Fibroblast of lung (primary cell): Measurements from ENCODE around the gene ALKBH8. TPM values are rescaled to one million over a fixed set of nuclear protein-coding genes. Genes with fewer than 3 reads are reported as not detected.

Experiments
- DNase-seq, 2 donors: peaks; one replicate each; pipeline versions ENCODE4 v3.0.0 to v3.0.0-alpha.2; 2010; ENCODE audit warnings: low read depth in 2 of 2
- H2AFZ ChIP-seq: 2 replicates; pipeline ENCODE4 v1.5.1; 2012; ENCODE audit warnings: low read length, control low read depth, inconsistent platforms
- H3K27ac ChIP-seq: 2 replicates; pipeline ENCODE4 v1.5.1; 2011; ENCODE audit warnings: low read length, control low read depth; ENCODE audit not compliant: insufficient read depth
- H3K27me3 ChIP-seq: 2 replicates; pipeline ENCODE4 v1.5.1; 2011; ENCODE audit warnings: mild to moderate bottlenecking, low read length; ENCODE audit not compliant: control insufficient read depth, insufficient read depth
- H3K36me3 ChIP-seq: 2 replicates; pipeline ENCODE4 v1.5.1; 2011; ENCODE audit warnings: low read length; ENCODE audit not compliant: control insufficient read depth, insufficient read depth
- H3K4me1 ChIP-seq: 2 replicates; pipeline ENCODE4 v1.5.1; 2011; ENCODE audit warnings: low read length; ENCODE audit not compliant: control insufficient read depth, insufficient read depth; ENCODE audit errors: extremely low read depth
- H3K4me2 ChIP-seq: 2 replicates; pipeline ENCODE4 v1.5.1; 2011; ENCODE audit warnings: low read length, control low read depth; ENCODE audit not compliant: insufficient read depth; ENCODE audit errors: extremely low read depth
- H3K4me3 ChIP-seq, 4 experiments: fragments of 200-600 bp in 1 of 4; sonication (generic) in 1 of 4; replicated peaks in 1 of 4; 2 replicates each; pipeline ENCODE4 v1.5.1; 2011 to 2016; ENCODE audit warnings: low read length in 4 of 4, low read depth in 3 of 4, mild to moderate bottlenecking in 3 of 4, control low read depth in 2 of 4, inconsistent platforms in 1 of 4, mixed read lengths in 1 of 4; ENCODE audit not compliant: insufficient read depth in 1 of 4; ENCODE audit errors: control extremely low read depth in 1 of 4
- H3K79me2 ChIP-seq: 2 replicates; pipeline ENCODE4 v1.5.1; 2012; ENCODE audit warnings: mild to moderate bottlenecking, low read length, inconsistent platforms; ENCODE audit not compliant: control insufficient read depth, insufficient read depth
- H3K9ac ChIP-seq: 2 replicates; pipeline ENCODE4 v1.5.1; 2011; ENCODE audit warnings: mild to moderate bottlenecking, low read length, control low read depth; ENCODE audit not compliant: insufficient read depth
- H3K9me3 ChIP-seq: 2 replicates; pipeline ENCODE4 v1.5.1; 2012; ENCODE audit warnings: low read depth, low read length; ENCODE audit not compliant: control insufficient read depth, insufficient read depth
- H4K20me1 ChIP-seq: 2 replicates; pipeline ENCODE4 v1.5.1; 2011; ENCODE audit warnings: low read length; ENCODE audit not compliant: control insufficient read depth, insufficient read depth; ENCODE audit errors: extremely low read depth
- CTCF ChIP-seq, 2 donors: IDR thresholded peaks in 1 of 2; conservative IDR thresholded peaks in 1 of 2; 1 replicate in 1 of 2; 2 replicates in 1 of 2; pipeline ENCODE4 v1.5.1; 2011 to 2012; ENCODE audit warnings: low read length in 2 of 2, control low read depth in 1 of 2, inconsistent platforms in 1 of 2, low read depth in 1 of 2, mild to moderate bottlenecking in 1 of 2
- EZH2 ChIP-seq: IDR thresholded peaks from 2 replicates; pipeline ENCODE4 v1.5.1; 2012; ENCODE audit warnings: low read length, control low read depth, mild to moderate bottlenecking; ENCODE audit errors: missing control alignments
- polyA plus RNA-seq, 2 donors: library from polyadenylated mRNA; depleted of rRNA in 1 of 2; stranded (reverse) in 1 of 2; unstranded in 1 of 2; fragments of >200 nt; gene quantifications; 2 replicates each; pipeline ENCODE4 v1.2.1, GENCODE V29; 2011 to 2012; ENCODE audit warnings: missing spikeins in 1 of 2
- total RNA-seq: library from RNA; depleted of rRNA; stranded (reverse); fragments of >200 nt; gene quantifications from 2 replicates; pipeline ENCODE4 v1.2.1, GENCODE V29; 2014

ALKBH8 gene
- total and polyA plus RNA-seq, 2 donors (not counting 1 experiment from before 2014, with no cell fraction given), result 8.6 to 11.7 TPM

GRCh38 chr11:107549253-107549953 is 16.1 kb downstream of the ALKBH8 start:
- Histone ChIP-seq H3K27ac (no peak overlapping the region), H3K9me3 (no peaks in the 10 kb centered on the region), H3K4me2 (no peak overlapping the region), H3K27me3 (no peaks in the 10 kb centered on the region), H4K20me1 (no peaks in the 10 kb centered on the region), H3K36me3 (no peaks in the 10 kb centered on the region), H2AFZ (no peak overlapping the region), H3K9ac (no peak overlapping the region), H3K4me1 (no peaks in the 10 kb centered on the region), H3K79me2 (no peaks in the 10 kb centered on the region), H3K4me3 (no peak overlapping the region)
- peak; percentile 82 to 86 for TF ChIP-seq CTCF (conservative IDR thresholded peaks at IDR 0.05 in 1 of 2, IDR thresholded peaks at IDR 0.05 in 1 of 2; ENCODE audit: low read depth in 1 of 2, low read length in 2 of 2)
- TF ChIP-seq EZH2, result no peak
- DNase-seq, result peak in 1 of 2 donors; percentile 60

GRCh38 chr11:107547961-107548360 is 17.6 kb downstream of the ALKBH8 start:
- Histone ChIP-seq H3K9me3 (no peaks in the 10 kb centered on the region), H2AFZ (no peak overlapping the region), H3K79me2 (no peaks in the 10 kb centered on the region), H3K36me3 (no peaks in the 10 kb centered on the region), H3K4me3 (no peak overlapping the region), H4K20me1 (no peaks in the 10 kb centered on the region), H3K27ac (no peak overlapping the region), H3K9ac (no peak overlapping the region), H3K27me3 (no peaks in the 10 kb centered on the region), H3K4me2 (no peak overlapping the region), H3K4me1 (no peaks in the 10 kb centered on the region)
- DNase-seq, result no peak
- TF ChIP-seq EZH2 (no peak), CTCF (conservative IDR thresholded peaks at IDR 0.05 in 1 of 2, IDR thresholded peaks at IDR 0.05 in 1 of 2; ENCODE audit: low read depth in 1 of 2, low read length in 2 of 2) (no peak)

- no peak overlapping the region for H3K27ac ChIP-seq
- H4K20me1 ChIP-seq, result no peaks in the 10 kb centered on the region
- no peak overlapping the region for H2AFZ ChIP-seq
- no peaks in the 10 kb centered on the region for H3K36me3 ChIP-seq
- no peak for TF ChIP-seq EZH2
- TF ChIP-seq CTCF (conservative IDR thresholded peaks at IDR 0.05 in 1 of 2, IDR thresholded peaks at IDR 0.05 in 1 of 2; ENCODE audit: low read depth in 1 of 2, low read length in 2 of 2), result no peak
- no peaks in the 10 kb centered on the region for H3K79me2 ChIP-seq
- H3K27me3 ChIP-seq, result no peaks in the 10 kb centered on the region
- peak; percentile 19 to 95 for DNase-seq
- no peak overlapping the region for H3K9ac ChIP-seq
- H3K9me3 ChIP-seq, result no peaks in the 10 kb centered on the region
- H3K4me3 ChIP-seq, result no peak overlapping the region
- no peaks in the 10 kb centered on the region for H3K4me1 ChIP-seq
- no peak overlapping the region for H3K4me2 ChIP-seq
Measured at GRCh38 chr11:107545101-107545514, 20.4 kb downstream of the ALKBH8 start.
